Bronchial epithelial cell (primary cell): ENCODE data around the gene HYLS1. TPM values are rescaled to one million over a fixed set of nuclear protein-coding genes. Genes with fewer than 3 reads are reported as not detected.
"Not testable (repeated sequence)": the region's sequence is repeated elsewhere in the genome, so short reads cannot be mapped to it uniquely, and the experiment has no call there.

ENCODE experiments used
- DNase-seq: peaks from one replicate; pipeline ENCODE4 v3.0.0-alpha.2; 2010; ENCODE audit warnings: low read depth
- FAIRE-seq: peaks from 2 replicates; lab custom pipeline; 2011; peaks lifted over from hg19 to GRCh38; lab: Jason Lieb, UNC
- H3K27me3 ChIP-seq: 2 replicates; pipeline ENCODE4 v1.5.1; 2011; ENCODE audit warnings: low read length; ENCODE audit not compliant: control insufficient read depth, insufficient read depth
- H3K36me3 ChIP-seq: 2 replicates; pipeline ENCODE4 v1.5.1; 2011; ENCODE audit warnings: low read length; ENCODE audit not compliant: control insufficient read depth, insufficient read depth
- H3K4me3 ChIP-seq: 2 replicates; pipeline ENCODE4 v1.5.1; 2011; ENCODE audit warnings: mild to moderate bottlenecking, low read depth, low read length, control low read depth
- CTCF ChIP-seq: IDR thresholded peaks from 2 replicates; pipeline ENCODE4 v1.5.1; 2011; ENCODE audit warnings: mild to moderate bottlenecking, moderate library complexity, low read length, control low read depth, inconsistent platforms; ENCODE audit not compliant: insufficient read depth, severe bottlenecking
- total RNA-seq: library from RNA; depleted of rRNA; stranded (reverse); fragments of >200 nt; gene quantifications from 2 replicates; pipeline ENCODE4 v1.2.1, GENCODE V29; 2014

The HYLS1 gene
- total RNA-seq, 1 donor from 2014 or later: 2.9 TPM

GRCh38 chr11:125910226-125910849, 22.9 kb downstream of the HYLS1 start:
- no peak for FAIRE-seq
- no peaks in the 10 kb centered on the region for H3K27me3 ChIP-seq
- no peak for DNase-seq
- H3K36me3 ChIP-seq: no peaks in the 10 kb centered on the region
- no peak for TF ChIP-seq CTCF
- H3K4me3 ChIP-seq: no peak overlapping the region

GRCh38 chr11:125914601-125915000, 27.1 kb downstream of the HYLS1 start:
- not testable (repeated sequence) for H3K4me3 ChIP-seq, DNase-seq, FAIRE-seq, H3K27me3 ChIP-seq, H3K36me3 ChIP-seq

- no peak for TF ChIP-seq CTCF
- Histone ChIP-seq H3K36me3 (no peaks in the 10 kb centered on the region), H3K4me3 (no peak overlapping the region), H3K27me3 (peaks cover 2% of the 10 kb centered on the region)
- DNase-seq (no peak), FAIRE-seq (no peak)
These were observed 29.3 kb downstream of the HYLS1 start for GRCh38 chr11:125916683-125917347.

- no peak for TF ChIP-seq CTCF
- Histone ChIP-seq H3K4me3 (no peak overlapping the region), H3K27me3 (peaks cover 2% of the 10 kb centered on the region), H3K36me3 (no peaks in the 10 kb centered on the region)
- DNase-seq (no peak), FAIRE-seq (no peak)
These were observed 30.8 kb downstream of the HYLS1 start for GRCh38 chr11:125918140-125918840.

GRCh38 chr11:125921042-125921441, 33.6 kb downstream of the HYLS1 start:
- Histone ChIP-seq H3K36me3 (no peaks in the 10 kb centered on the region), H3K4me3 (no peak overlapping the region), H3K27me3 (peaks cover 2% of the 10 kb centered on the region)
- FAIRE-seq: no peak
- no peak for DNase-seq
- TF ChIP-seq CTCF: no peak

GRCh38 chr11:125922156-125922555, 34.7 kb downstream of the HYLS1 start:
- Histone ChIP-seq H3K4me3 (no peak overlapping the region), H3K36me3 (no peaks in the 10 kb centered on the region), H3K27me3 (no peaks in the 10 kb centered on the region)
- no peak for DNase-seq
- no peak for FAIRE-seq
- TF ChIP-seq CTCF: no peak
